ENCODE results near the gene PDXK.

The PDXK gene

DNA sequence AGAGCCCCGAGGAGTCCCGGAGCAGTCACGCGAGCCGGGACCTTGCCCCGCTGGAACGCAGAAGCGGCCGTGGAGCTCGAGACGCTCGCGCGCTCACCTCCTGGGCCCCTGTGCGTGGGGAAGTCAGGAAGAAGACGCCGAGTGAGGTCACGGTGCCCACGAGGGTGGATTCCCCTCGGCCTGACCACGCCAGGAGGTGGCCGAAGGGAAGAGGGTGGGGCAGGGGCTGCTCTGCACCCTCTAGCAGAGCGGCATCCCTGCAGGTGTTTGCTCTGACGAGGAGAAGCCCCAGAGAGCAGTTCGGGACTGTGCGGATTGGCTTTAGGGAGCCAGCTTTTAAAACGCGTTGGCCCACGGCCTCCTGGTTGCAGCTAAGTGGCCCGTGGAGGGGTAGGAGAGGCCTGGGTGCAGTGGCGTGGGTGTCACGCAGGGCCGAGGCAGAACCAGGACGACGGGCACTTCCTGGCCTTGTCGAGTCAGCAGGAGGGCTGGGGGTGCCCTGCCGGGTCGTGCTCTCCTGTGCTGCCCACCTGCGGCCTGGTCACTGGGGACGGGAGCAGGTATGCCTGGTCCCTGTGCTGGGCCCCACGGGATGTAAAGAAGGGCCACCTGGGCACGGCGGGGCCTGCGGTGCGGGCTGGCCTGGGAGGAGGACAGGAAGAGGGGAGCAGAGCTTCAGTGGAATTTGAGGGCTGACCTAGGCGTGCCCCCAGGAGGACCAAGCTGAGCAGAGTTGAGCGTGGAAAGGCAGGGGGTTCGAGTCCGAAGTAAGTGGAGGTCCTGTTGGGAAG is 1.0 kb downstream of the PDXK start:
- peak in 1 of 2 experiments; percentile 44 for DNase-seq (ENCODE audit: low read depth in 1 of 2, low spot score in 1 of 2)
- in situ Hi-C loops (cut with HindIII; ENCODE audit: low pct_unique_long_range_greater_than_20kb, low sequenced_read_pairs), result no loop called here
- TF ChIP-seq JUND (IDR thresholded peaks at IDR 0.05; ENCODE audit: low read depth), result no peak

DNA sequence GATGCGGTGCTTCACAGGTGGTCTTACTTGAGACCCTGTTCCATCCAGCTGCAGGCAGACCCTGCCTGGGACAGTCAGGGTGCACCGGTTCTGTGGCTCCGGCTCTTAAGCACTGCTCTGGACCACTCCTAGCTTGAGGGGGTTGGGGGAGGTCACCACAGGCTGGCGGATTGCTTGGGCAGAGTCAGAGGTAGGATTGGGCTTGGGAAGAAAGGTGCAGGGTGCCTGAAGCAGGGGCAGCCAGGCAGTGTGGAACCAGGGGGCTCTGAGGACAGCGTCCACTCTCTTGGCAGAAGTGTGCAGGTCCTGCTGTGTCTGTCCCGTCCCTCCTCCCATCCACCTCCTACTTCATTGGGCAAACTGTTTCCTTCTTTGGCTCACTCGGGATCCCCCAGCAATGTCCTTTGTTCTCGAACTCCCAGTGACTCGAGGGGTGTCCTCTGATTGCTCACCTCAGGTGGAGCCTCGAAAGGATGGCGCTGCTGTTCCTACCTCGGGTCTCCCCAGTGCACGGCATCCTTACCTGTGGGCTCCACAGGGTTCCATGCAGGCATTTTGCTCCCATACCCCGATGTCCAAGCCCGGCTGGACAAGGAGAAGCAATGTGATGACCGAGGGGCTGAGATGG is 1.7 kb downstream of the PDXK start:
- in situ Hi-C loops (cut with HindIII; ENCODE audit: low pct_unique_long_range_greater_than_20kb, low sequenced_read_pairs), result no loop called here
- TF ChIP-seq JUND (IDR thresholded peaks at IDR 0.05; ENCODE audit: low read depth), result no peak

DNA sequence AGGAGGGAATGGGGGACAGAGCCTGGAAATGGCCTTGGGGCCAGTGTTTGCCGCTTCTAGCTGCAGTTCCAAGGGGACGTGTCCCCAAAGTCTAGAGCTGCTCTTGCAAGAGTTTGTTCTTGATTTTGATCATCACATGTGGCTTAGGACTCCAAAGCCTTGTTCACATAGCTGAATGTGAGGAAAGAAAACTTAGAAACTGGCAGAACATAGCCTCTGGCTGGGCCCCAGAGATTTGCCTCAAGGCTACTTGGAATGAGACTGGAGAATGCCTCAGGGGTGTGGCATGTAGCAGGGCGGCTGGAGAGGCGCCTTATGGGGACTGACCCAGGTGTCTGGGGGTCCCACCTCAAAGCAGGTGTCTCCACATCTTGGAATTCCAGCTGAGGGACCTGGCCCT is 2.3 kb downstream of the PDXK start:
- no peak for TF ChIP-seq JUND (IDR thresholded peaks at IDR 0.05; ENCODE audit: low read depth)
- DNase-seq (ENCODE audit: low read depth in 1 of 2, low spot score in 1 of 2), result no peak
- in situ Hi-C loops (cut with HindIII; ENCODE audit: low pct_unique_long_range_greater_than_20kb, low sequenced_read_pairs), result no loop called here

More for the DNA sequence above, 1.7 kb downstream of the PDXK start:
- no peak for DNase-seq (ENCODE audit: low read depth in 1 of 2, low spot score in 1 of 2)

DNA sequence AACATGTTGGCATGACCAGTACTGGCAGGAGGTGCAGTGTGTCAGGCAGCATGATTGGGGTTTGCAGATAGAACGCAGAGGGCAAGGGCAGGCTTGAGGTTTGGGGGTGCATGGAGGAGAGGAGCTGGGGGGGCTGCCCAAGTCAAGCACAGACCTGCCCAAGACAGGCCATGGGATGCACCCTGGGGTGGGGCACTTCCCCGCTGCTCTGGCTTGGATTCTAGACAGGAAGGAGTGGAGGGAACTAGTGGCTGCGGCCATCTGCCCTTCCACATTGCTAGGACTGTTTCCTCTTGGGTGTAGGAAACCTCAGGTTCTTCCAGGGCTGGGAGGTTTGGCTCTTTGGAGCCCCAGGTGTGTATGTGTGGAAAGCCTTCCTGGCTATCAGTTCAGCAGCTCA is 3.0 kb downstream of the PDXK start:
- no peak for TF ChIP-seq JUND (IDR thresholded peaks at IDR 0.05; ENCODE audit: low read depth)
- DNase-seq (ENCODE audit: low read depth in 1 of 2, low spot score in 1 of 2), result no peak
- in situ Hi-C loops (cut with HindIII; ENCODE audit: low pct_unique_long_range_greater_than_20kb, low sequenced_read_pairs), result no loop called here

DNA sequence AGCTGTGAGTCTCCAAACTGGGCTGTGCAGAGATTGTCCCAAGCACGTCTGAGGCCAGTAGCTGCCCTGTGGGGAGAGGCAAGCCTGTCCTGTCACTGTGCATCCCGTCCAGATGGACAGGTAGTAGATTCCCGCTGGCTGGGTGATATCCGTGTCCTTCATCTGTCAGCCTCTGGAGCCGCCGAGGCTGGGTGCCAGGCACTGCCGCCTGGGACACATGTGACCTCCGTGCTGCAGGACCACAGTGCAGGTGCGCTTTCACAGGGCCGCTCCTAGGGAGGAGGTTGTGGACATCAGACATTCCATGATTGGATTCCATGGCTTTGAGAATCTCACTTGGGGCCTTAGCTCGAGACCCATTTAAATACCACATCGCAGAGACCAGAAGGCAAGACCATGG is 4.7 kb downstream of the PDXK start:
- no peak for TF ChIP-seq JUND (IDR thresholded peaks at IDR 0.05; ENCODE audit: low read depth)
- DNase-seq (ENCODE audit: low read depth in 1 of 2, low spot score in 1 of 2), result no peak
- in situ Hi-C loops (cut with HindIII; ENCODE audit: low pct_unique_long_range_greater_than_20kb, low sequenced_read_pairs), result no loop called here

DNA sequence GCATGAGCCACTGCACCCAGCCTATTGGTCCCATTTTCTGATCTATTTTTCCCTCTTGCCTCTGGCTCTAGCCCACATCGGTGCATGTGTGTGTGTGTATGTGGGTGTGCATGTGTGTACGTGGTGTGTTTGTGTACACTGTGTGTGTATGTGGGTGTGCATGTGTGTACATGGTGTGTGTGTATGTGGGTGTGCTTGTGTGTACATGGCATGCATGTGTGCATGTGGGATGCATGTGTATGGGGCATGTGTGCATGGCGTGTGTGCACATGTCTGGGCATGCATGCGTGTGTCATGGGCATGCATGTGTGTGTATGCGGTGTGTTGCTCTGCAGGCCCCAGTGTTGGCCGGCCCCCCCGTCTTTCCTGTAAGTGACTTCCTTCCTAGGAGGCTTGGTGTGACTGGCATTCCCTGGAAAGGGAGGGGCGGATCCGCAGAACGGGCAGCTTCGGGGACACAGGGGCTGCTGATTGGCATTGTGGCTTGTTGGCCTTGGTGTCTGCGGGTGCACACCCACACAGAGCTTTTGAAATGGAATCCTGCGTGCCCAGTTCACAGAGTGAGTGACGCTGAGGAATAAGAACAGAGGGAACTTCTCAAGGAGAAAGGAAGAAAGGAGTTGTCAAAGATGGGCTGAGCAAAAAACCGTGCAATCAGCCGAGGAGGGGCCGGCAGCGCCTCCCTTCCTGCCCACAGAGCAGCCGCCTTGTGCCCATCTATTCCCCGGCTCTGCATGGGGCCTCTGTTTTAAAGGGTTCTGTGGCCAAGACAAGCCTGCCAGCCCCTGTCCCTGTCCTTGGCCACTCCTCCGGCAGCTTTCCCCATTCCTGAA is 8.0 kb downstream of the PDXK start:
- DNase-seq (ENCODE audit: low read depth in 1 of 2, low spot score in 1 of 2), result no peak
- in situ Hi-C loops (cut with HindIII; ENCODE audit: low pct_unique_long_range_greater_than_20kb, low sequenced_read_pairs), result no loop called here
- TF ChIP-seq JUND (IDR thresholded peaks at IDR 0.05; ENCODE audit: low read depth), result no peak

DNA sequence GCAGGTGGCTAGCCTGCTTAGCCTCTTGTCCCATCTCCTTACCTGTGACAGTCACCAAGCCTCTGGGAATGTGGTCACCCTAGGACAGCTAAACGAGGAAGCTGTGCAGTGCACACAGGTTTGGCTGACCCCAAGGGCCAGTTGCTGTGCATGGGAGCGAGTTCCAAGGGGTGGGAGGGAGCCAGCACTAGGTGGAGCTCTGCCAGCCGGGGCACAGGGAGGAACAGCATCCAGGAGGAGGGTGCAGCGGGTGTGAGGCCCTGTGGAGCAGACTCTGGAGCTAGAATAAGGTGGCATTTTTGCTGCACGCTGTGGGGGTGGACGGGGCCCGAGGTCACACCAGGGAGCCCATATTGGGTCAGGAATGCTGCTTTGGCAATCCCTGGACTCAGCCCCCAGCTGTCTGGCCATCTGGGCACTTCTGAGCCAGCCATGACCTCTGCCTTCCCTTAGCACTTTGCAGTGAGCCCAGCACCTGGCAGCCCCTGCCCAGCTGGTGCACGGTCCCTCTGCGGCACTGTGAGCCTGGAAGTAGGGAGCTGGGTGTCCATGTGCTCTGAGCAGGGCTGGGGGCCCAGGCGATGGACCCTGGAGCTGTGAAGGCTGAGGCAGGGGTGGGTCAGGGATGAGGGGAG is 8.7 kb downstream of the PDXK start:
- no peak for TF ChIP-seq JUND (IDR thresholded peaks at IDR 0.05; ENCODE audit: low read depth)
- DNase-seq (ENCODE audit: low read depth in 1 of 2, low spot score in 1 of 2), result peak in 1 of 2 experiments; percentile 62
- in situ Hi-C loops (cut with HindIII; ENCODE audit: low pct_unique_long_range_greater_than_20kb, low sequenced_read_pairs), result no loop called here

DNA sequence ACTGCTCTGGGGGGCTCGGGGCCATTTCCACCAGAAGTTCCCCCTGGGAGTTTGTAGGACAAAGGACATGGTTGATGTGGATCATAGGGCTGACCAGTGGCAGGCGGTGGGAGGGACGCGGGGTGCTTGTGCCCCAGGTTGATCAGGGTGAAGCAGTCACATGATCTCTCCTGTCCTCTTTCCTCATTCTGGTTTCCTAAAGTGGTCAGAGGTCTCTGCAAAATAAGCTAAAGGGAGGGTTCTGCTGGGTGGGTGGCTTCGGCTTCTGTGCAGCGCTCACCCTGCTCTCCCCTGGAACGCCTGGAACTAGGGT is 9.2 kb downstream of the PDXK start:
- TF ChIP-seq JUND (IDR thresholded peaks at IDR 0.05; ENCODE audit: low read depth), result no peak
- DNase-seq (ENCODE audit: low read depth in 1 of 2, low spot score in 1 of 2), result no peak
- in situ Hi-C loops (cut with HindIII; ENCODE audit: low pct_unique_long_range_greater_than_20kb, low sequenced_read_pairs), result no loop called here

DNA sequence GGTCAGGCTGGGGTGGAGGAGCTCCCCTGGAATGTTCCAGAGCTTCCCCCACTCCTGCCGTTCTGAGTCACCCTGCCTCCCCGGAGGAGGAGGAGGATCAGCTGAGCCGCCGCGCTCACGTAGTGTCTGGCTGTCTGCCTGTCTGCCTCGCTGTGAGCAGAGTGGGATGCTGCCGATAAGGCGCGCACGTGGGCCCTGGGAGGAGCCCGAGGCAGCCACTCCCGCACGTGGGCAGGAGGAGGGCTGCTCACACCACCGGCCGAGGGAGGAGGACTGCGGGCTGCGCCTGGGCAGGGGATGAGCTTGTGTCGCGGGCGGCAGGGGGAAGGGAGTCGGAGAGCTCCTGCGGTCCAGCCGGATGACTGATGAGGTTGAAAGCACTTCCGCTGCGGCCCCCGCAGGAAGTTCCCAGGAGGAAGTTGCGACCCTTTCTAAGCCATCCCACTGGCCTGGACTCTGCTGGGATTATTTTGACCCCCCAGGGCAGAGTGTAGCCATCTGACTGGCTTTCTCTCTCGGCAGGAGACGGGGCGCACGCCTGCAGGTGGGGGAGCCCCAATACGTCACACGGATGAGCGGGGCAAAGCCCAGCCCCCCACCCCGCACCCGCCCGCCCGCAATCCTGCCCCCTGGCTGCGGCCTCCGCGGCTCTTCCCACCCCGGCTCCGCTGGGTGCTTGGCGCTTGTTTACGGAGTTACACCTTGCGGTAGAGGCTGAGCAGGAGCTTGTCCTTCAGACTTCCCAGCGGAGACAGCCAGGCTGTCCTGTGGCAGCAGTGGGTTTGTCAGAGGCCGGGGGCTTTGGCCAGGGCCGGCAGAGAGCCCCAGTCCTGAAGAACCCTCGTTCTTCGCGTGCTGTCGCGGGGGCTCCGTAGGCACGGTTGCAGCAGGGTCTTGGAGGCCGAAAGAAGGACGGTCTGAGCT is 9.8 kb downstream of the PDXK start:
- in situ Hi-C loops (cut with HindIII; ENCODE audit: low pct_unique_long_range_greater_than_20kb, low sequenced_read_pairs), result no loop called here
- no peak for TF ChIP-seq JUND (IDR thresholded peaks at IDR 0.05; ENCODE audit: low read depth)
- no peak for DNase-seq (ENCODE audit: low read depth in 1 of 2, low spot score in 1 of 2)

DNA sequence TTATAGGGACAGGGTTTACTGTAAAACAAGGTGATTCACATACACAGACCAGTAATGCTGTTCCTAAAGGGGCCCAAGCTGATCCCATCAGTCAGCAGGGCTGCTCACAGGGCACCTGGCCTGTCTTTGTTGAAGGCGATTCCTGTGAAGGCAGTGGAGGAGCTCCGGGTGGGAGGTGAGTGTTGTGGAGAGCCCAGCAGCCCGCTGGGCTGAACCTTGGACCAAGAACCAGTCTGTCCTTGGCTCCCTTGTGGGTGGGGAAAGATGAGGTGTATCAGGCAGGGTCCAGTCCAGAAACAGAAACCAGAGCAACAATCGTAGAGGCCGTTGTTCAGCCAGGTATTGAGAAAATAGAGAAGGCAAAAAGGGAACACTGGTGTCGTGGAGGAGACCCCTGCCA is 12.5 kb downstream of the PDXK start:
- DNase-seq (ENCODE audit: low read depth in 1 of 2, low spot score in 1 of 2), result no peak

DNA sequence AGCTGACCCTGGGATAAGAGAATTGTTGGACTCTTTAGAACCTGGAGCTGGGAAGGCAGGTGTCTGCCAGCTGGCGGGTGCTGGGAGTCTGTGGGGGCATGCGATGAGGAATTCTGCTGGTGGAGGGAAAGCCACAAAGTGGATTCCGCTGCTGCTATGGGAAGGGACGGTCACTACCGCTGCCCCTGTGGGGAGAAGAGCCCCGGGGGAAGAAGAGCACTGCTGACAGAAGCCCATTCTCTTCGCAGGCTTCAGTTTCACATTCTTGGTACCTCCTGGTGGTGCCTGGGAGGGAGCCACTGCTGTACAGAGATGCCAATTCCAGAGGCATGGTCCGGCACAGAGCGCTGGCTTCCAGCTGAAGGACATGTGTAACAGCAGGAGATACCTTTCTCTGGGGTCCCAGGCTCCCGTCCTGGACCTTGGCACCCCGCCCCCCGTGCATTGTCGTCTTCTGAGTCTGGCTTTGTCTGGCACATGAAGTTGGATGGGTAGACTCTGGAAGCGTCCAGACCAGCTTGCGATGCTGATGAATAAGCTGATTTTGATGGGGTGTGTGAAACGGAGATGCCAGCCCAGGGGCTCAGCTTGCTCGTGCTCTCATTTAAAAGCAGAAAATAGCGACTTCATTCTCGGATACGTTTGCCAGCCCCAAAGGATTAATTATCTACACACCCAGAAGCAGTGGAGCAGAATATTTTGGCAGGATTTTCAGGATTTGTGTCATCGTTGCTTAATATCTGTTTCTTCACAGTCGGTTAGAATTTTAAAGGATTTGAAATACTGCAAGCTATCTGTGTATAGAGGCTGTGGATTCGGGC is 13.2 kb downstream of the PDXK start:
- in situ Hi-C loops (cut with HindIII; ENCODE audit: low pct_unique_long_range_greater_than_20kb, low sequenced_read_pairs), result no loop called here
- DNase-seq (ENCODE audit: low read depth in 1 of 2, low spot score in 1 of 2), result no peak
- TF ChIP-seq JUND (IDR thresholded peaks at IDR 0.05; ENCODE audit: low read depth), result no peak

More for the DNA sequence above, 12.5 kb downstream of the PDXK start:
- in situ Hi-C loops (cut with HindIII; ENCODE audit: low pct_unique_long_range_greater_than_20kb, low sequenced_read_pairs), result no loop called here
- no peak for TF ChIP-seq JUND (IDR thresholded peaks at IDR 0.05; ENCODE audit: low read depth)

Measured in T47D (cell line).